HG03378 (cell line): ENCODE results near the gene MBTPS2.

Experiments
- ATAC-seq: cut with Tn5 transposase; IDR thresholded peaks from one replicate; pipeline ENCODE4 v1.9.1; 2021; ENCODE audit warnings: mild to moderate bottlenecking, moderate library complexity; ENCODE audit not compliant: unreplicated experiment

MBTPS2 gene

DNA sequence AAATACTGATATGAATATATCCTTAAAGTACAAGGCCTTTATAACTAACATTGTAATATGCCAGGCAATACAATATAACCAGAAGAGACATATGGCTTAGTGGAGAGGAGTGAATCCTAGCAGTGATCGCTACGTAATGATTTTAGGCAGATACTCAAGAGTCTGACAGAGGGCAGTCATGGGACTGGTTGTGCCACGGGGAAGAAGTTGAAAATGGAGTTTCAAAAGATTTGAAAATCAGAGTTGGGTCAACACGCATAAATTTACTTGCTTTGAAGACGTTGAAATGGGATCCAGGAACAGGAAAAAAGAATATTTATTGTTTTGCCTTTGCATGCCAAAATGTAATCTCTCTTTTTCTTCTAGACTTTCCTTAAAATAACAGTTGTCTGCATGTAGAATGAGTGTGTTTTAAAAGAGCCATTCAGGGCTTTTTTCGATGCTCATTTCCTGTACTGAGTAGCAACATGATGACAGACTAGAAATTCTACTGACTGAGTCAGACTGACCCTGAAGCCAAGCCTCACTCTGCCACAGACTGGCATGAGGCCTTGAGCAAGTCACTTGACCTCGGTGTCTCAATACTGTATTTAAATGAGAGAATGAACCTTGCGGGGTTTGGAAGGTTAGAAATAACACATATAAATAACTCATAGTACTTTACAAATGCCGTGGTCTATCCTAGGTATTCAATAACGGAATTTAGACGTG, 93.0 kb downstream of the MBTPS2 start:
- no peak for ATAC-seq

DNA sequence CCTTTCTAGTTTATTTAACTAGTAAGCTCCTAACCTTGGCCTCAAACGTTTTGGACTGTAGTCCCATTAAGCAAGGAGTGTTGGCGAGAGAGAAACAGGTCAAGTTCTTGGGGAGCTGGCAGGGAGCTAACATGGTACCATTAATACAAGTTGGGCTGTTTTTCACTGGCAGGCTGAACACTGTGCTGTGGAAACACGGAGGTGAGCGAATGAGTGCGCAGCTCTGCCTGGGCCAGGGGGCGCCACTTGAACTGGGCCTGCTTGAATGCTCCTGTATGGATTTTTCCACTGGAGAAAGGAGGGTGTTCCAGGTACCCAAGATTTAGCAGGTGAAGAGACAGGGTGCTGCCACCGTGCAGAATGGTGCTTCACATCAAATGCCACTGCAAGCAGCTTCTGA, 93.7 kb downstream of the MBTPS2 start:
- ATAC-seq = no peak

GRCh38 chrX:21934414-21934813, 95.0 kb downstream of the MBTPS2 start:
- no peak for ATAC-seq
